Endothelial cell (in vitro differentiated cells): Measurements from ENCODE around the gene NXT1. TPM values are rescaled to one million over a fixed set of nuclear protein-coding genes. Genes with fewer than 3 reads are reported as not detected.

Experiments
- DNase-seq: peaks from one replicate; pipeline ENCODE4 v3.0.0; 2021; ENCODE audit warnings: low spot score
- H3K27ac Mint-ChIP-seq: one replicate; pipeline ENCODE4 v1.8.0; 2021; ENCODE audit warnings: mixed read lengths, inconsistent platforms; ENCODE audit not compliant: unreplicated experiment
- H3K27me3 Mint-ChIP-seq: one replicate; pipeline ENCODE4 v1.8.0; 2021; ENCODE audit warnings: mild to moderate bottlenecking, moderate library complexity, mixed read lengths, inconsistent platforms; ENCODE audit not compliant: unreplicated experiment
- H3K36me3 Mint-ChIP-seq: one replicate; pipeline ENCODE4 v1.8.0; 2021; ENCODE audit warnings: mild to moderate bottlenecking, low read depth, mixed read lengths, inconsistent platforms; ENCODE audit not compliant: unreplicated experiment
- H3K4me1 Mint-ChIP-seq: one replicate; pipeline ENCODE4 v1.8.0; 2021; ENCODE audit warnings: mild to moderate bottlenecking, mixed read lengths, inconsistent platforms; ENCODE audit not compliant: unreplicated experiment
- H3K4me3 Mint-ChIP-seq: one replicate; pipeline ENCODE4 v1.8.0; 2021; ENCODE audit warnings: mild to moderate bottlenecking, mixed read lengths, inconsistent platforms; ENCODE audit not compliant: unreplicated experiment
- H3K9me3 Mint-ChIP-seq: one replicate; pipeline ENCODE4 v1.8.0; 2021; ENCODE audit warnings: mixed read lengths, inconsistent platforms; ENCODE audit not compliant: unreplicated experiment
- total RNA-seq: library from RNA; stranded (reverse); fragmentation: NEBNext Ultra II Directional; extraction: Animal tissue kit (Norgen Biotek cat#: 25700); gene quantifications from one replicate; pipeline ENCODE4 v1.2.1, GENCODE V29; 2021; ENCODE audit not compliant: unreplicated experiment
- TF ChIP-seq, protein P1 (sequence below): fragments of 200-600 bp; sonication (generic); IDR thresholded peaks from one replicate; pipeline ENCODE4 v1.5.0; 2021; ENCODE audit warnings: antibody characterized with exemption; ENCODE audit not compliant: unreplicated experiment

Gene NXT1
- total RNA-seq, 1 donor from 2014 or later, result 24.5 TPM

- Mint-ChIP-seq H3K9me3 (no peaks in the 10 kb centered on the region), H3K27ac (no peak overlapping the region)
Observed at GRCh38 chr20:23315099-23315498, 35.5 kb upstream of the NXT1 start.

DNA sequence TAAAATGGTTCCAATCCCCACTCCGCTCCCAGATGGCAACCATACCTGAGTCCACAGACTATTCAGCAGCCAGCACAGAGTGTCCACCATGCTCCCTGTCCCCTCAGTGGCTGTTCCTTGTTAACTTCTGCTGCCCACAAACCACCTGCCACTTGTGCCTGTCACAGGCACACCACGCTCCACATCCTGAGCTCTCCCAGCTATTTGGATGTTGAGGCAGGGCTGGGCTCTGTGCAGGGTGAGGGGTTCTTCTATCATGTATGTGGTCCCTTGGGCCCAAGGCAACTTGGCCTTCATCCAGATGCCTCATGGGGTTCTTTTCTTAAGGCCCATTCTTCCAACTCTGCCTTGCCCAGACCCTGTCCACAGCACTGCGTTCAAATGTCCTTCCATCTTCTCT lies 34.0 kb upstream of the NXT1 start:
- Mint-ChIP-seq H3K4me1 (peaks cover 31% of the 10 kb centered on the region), H3K9me3 (no peaks in the 10 kb centered on the region), H3K27me3 (peaks cover 4% of the 10 kb centered on the region), H3K36me3 (no peaks in the 10 kb centered on the region), H3K27ac (peak overlapping the region; percentile 7), H3K4me3 (no peak overlapping the region)
- TF ChIP-seq, protein P1, sequence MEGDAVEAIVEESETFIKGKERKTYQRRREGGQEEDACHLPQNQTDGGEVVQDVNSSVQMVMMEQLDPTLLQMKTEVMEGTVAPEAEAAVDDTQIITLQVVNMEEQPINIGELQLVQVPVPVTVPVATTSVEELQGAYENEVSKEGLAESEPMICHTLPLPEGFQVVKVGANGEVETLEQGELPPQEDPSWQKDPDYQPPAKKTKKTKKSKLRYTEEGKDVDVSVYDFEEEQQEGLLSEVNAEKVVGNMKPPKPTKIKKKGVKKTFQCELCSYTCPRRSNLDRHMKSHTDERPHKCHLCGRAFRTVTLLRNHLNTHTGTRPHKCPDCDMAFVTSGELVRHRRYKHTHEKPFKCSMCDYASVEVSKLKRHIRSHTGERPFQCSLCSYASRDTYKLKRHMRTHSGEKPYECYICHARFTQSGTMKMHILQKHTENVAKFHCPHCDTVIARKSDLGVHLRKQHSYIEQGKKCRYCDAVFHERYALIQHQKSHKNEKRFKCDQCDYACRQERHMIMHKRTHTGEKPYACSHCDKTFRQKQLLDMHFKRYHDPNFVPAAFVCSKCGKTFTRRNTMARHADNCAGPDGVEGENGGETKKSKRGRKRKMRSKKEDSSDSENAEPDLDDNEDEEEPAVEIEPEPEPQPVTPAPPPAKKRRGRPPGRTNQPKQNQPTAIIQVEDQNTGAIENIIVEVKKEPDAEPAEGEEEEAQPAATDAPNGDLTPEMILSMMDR, result no peak
- no peak for DNase-seq

More at GRCh38 chr20:23315099-23315498, 35.5 kb upstream of the NXT1 start:
- Mint-ChIP-seq H3K36me3 (no peaks in the 10 kb centered on the region), H3K4me3 (no peak overlapping the region), H3K4me1 (peaks cover 35% of the 10 kb centered on the region), H3K27me3 (peaks cover 2% of the 10 kb centered on the region)
- TF ChIP-seq, protein P1, result no peak
- DNase-seq, result no peak

DNA sequence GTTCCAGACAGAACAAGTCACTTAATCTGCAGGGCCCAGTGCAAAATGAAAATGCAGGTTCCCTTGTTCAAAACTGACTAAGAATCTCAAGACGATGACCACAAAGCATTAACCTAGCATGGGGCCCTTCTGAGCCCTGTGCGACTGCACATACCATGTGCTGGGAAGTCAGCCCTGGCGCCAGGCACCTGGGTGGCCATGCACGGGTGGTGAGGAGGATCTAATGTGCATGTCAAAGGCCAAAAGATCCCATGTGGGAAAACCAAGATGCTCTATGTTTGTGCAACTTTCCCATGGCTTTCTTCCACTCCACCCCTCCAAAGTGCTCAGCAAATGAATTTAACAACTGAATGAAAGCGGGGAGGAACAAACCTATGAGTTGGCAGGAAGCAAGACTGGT lies 33.5 kb upstream of the NXT1 start:
- TF ChIP-seq, protein P1, result no peak
- H3K27me3 Mint-ChIP-seq, result peaks cover 4% of the 10 kb centered on the region
- peaks cover 27% of the 10 kb centered on the region for H3K4me1 Mint-ChIP-seq
- peak overlapping the region; percentile 7 for H3K27ac Mint-ChIP-seq
- no peaks in the 10 kb centered on the region for H3K9me3 Mint-ChIP-seq
- H3K4me3 Mint-ChIP-seq, result no peak overlapping the region
- DNase-seq, result no peak
- no peaks in the 10 kb centered on the region for H3K36me3 Mint-ChIP-seq

DNA sequence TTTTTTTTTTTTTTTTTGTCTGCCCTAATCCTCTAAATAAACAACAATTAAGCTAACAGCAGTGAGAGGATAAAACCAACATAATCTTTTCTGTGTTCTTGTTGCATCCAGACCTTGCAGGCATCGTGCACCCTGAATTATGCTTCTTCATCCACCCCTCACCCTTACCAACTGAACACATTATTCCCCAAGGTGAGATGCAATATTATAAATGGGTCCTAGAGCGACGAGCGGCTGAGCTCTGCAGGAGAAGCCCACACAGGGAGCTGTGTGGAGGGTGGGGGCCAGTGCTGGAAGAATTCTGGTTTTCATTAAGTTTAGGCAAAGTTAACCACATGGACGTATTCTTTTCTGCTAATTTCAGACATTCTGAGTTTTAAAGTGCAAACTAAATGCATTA lies 32.2 kb upstream of the NXT1 start:
- peaks cover 17% of the 10 kb centered on the region for H3K4me1 Mint-ChIP-seq
- no peak overlapping the region for H3K4me3 Mint-ChIP-seq
- H3K9me3 Mint-ChIP-seq, result no peaks in the 10 kb centered on the region
- no peak for DNase-seq
- H3K27ac Mint-ChIP-seq, result no peak overlapping the region
- peaks cover 4% of the 10 kb centered on the region for H3K27me3 Mint-ChIP-seq
- H3K36me3 Mint-ChIP-seq, result no peaks in the 10 kb centered on the region
- TF ChIP-seq, protein P1, result no peak

- Mint-ChIP-seq H3K27me3 (peaks cover 5% of the 10 kb centered on the region), H3K4me1 (peaks cover 15% of the 10 kb centered on the region), H3K4me3 (no peak overlapping the region), H3K9me3 (no peaks in the 10 kb centered on the region), H3K36me3 (no peaks in the 10 kb centered on the region), H3K27ac (no peak overlapping the region)
- DNase-seq, result no peak
- TF ChIP-seq, protein P1, result peak; percentile 44
Observed at GRCh38 chr20:23320317-23320716, 30.3 kb upstream of the NXT1 start.
